GM12875 (cell line): ENCODE data around the gene SNX11.

ENCODE experiments used
- H3K4me3 ChIP-seq: one replicate; pipeline ENCODE4 v1.5.1; 2011; ENCODE audit warnings: low read depth, low read length, control low read depth
- CTCF ChIP-seq: IDR thresholded peaks from 2 replicates; pipeline ENCODE4 v1.5.1; 2011; ENCODE audit warnings: low read depth, mild to moderate bottlenecking, control low read depth, inconsistent platforms, low read length, moderate library complexity, borderline replicate concordance; ENCODE audit not compliant: insufficient read depth

The SNX11 gene

GRCh38 chr17:48153691-48154358 is 46.3 kb downstream of the SNX11 start:
- TF ChIP-seq CTCF: 0 out of 2 replicates have a peak, but pooled peaks have one; percentile 13
- H3K4me3 ChIP-seq: no peak overlapping the region

DNA sequence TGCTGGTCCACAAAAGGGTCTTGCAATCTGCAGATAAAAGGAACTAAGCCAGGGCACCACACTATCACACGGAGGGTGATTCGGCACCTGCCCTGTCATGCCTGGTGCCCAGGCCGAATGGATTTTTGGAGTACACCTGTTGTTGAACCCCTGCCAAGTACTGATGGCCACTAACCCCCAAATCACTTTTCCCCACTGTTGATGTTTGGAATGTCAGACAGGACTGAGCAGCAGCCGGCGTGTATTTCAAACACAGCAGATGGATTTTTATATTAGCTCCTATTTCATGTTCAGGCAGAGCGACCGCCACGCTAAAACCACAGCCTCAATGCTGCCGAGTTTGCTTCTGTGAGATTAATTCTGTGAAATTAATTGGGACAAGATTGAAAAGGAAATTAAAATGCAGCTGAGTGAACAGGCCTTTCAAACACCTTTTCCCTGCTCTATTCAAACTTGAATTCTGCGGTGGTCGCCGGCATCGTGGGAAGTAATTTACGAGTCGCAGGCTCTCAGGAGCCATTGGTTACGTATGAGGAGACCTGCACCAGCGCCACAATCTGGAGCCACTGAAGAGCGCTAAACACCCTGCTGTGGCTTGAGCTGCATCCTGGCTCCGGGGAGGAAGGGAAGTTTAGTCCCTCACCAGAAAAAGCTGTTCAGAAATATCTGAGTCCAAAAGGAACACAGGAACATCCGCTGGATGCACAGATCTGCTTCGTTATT is 48.5 kb downstream of the SNX11 start:
- no peak overlapping the region for H3K4me3 ChIP-seq
- no peak for TF ChIP-seq CTCF

- no peak overlapping the region for H3K4me3 ChIP-seq
- TF ChIP-seq CTCF: no peak
These were observed 51.7 kb downstream of the SNX11 start for GRCh38 chr17:48159232-48159631.

DNA sequence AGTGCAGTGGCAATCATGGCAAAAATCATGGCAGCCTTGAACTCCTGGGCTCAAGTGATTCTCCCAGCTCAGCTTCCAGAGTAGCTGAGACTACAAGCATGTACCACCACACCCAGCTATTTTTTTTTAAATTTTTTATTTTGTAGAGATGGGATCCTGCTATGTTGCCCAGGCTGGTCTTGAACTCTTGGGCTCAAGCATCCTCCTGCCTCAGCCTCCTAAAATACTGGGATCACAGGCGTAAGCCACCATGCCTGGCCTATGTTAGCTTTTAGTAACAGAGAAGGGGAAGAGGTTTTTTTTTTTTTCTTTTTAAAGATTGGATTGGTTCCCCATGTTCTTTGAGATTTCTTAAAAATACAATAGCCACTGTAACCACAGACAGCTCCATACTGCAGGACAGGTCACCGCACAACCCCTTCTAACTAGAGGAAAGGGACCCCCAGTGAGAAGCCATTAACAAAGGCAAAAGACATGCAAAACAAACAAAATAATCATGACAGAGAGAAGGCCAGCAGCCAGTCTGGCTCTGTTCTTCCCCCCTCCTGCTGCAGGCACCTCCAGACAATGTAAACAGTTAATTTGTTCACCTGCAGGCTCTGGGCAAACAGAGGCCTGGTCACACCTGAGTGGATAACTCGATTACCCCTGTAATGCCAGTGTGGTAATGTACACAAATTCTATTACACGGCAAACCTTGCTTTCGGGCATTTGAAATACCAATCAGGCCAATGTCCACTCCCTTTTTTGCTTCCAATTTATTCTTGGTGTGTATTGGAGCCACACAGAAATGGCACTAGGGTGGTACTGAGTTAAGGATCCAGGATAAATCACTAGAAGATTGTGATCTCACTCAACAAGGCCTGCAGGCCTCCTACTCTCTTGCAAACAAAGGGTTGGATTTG is 52.9 kb downstream of the SNX11 start:
- TF ChIP-seq CTCF: no peak
- H3K4me3 ChIP-seq: no peak overlapping the region

DNA sequence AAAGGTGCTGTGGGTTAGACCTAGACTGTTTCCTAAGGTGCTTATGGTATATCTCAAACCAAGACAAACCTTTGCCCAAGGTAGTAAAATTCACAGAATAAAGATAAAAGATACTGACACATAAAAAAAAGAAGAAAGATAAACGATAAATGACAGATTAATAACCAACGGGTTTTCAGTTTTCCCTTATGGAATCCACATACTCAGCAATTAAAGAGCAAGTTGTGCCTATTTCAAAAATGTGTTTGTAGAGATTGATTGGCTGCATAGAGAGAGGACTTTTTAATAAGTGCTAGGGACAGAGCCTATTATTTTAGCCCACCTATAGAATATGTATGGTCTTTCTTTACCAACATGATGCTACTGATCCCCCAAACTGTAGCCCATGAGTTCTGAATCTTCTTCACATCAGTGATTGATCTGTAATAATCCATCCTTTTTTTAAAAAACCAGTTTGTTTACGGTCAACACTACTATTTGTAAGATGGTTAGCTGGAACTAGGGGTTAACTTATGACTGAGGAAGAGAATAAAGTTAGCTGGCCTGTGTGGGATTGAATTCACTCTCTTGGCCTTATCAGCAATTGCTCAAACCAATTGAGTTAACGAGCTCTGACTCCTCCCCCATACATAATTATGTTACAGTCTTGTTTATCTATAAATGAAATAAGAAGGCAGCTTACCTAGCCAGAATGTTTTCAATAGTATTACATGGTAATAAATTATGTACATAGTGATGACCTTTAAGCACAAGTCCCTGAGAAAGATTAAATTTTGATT is 53.8 kb downstream of the SNX11 start:
- no peak overlapping the region for H3K4me3 ChIP-seq

More for the DNA sequence above, 53.8 kb downstream of the SNX11 start:
- no peak for TF ChIP-seq CTCF
